Adrenal gland (tissue), 5 donors: ENCODE measurements around the gene PSMC3.

Experiments used
- POLR2A ChIP-seq, 2 donors: fragments of 450-650 bp; IDR thresholded peaks; one replicate each; pipeline ENCODE4 v1.6.1; 2017; ENCODE audit warnings: antibody characterized with exemption in 2 of 2, mild to moderate bottlenecking in 2 of 2, moderate library complexity in 1 of 2
- TF ChIP-seq, protein P1 (sequence below), 6 experiments: fragments of 450-650 bp in 4 of 6; fragments of 200-600 bp in 2 of 6; sonication (generic) in 1 of 6; IDR thresholded peaks; 1 replicate in 5 of 6; 2 replicates in 1 of 6; pipeline versions ENCODE4 v1.5.1 to v1.8.0; 2016 to 2021; ENCODE audit warnings: antibody characterized with exemption in 6 of 6, mild to moderate bottlenecking in 2 of 6, moderate library complexity in 1 of 6
- donor health status: DM: no; HTN: no; CAD: no.

GRCh38 chr11:47395223-47396048 lies 30.8 kb downstream of the PSMC3 start:
- TF ChIP-seq, protein P1, sequence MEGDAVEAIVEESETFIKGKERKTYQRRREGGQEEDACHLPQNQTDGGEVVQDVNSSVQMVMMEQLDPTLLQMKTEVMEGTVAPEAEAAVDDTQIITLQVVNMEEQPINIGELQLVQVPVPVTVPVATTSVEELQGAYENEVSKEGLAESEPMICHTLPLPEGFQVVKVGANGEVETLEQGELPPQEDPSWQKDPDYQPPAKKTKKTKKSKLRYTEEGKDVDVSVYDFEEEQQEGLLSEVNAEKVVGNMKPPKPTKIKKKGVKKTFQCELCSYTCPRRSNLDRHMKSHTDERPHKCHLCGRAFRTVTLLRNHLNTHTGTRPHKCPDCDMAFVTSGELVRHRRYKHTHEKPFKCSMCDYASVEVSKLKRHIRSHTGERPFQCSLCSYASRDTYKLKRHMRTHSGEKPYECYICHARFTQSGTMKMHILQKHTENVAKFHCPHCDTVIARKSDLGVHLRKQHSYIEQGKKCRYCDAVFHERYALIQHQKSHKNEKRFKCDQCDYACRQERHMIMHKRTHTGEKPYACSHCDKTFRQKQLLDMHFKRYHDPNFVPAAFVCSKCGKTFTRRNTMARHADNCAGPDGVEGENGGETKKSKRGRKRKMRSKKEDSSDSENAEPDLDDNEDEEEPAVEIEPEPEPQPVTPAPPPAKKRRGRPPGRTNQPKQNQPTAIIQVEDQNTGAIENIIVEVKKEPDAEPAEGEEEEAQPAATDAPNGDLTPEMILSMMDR (IDR thresholded peaks at IDR 0.05): no peak
- no peak for TF ChIP-seq POLR2A (IDR thresholded peaks at IDR 0.05)
